ENCODE results near the gene LGALS3BP. TPM values are rescaled to one million over a fixed set of nuclear protein-coding genes. Genes with fewer than 3 reads are reported as not detected.

Gene LGALS3BP
- total and polyA plus RNA-seq, 2 experiments from 2014 or later = 15.1 to 36.5 TPM

- H3K4me3 Mint-ChIP-seq = no peak overlapping the region
- no peak overlapping the region for H3K4me3 ChIP-seq
- no peaks in the 10 kb centered on the region; the same call in 1 of the 2 replicates for H3K9me2 ChIP-seq (ENCODE audit: insufficient read depth)
- no peak overlapping the region for H3K27ac Mint-ChIP-seq
- peaks cover 8% of the 10 kb centered on the region for H3K4me1 Mint-ChIP-seq
- H3K36me3 Mint-ChIP-seq (ENCODE audit: low read depth) = peaks cover 17% of the 10 kb centered on the region
- H3K36me3 ChIP-seq (ENCODE audit: insufficient read depth) = no peaks in the 10 kb centered on the region
- ATAC-seq (no peak), DNase-seq (ENCODE audit: low spot score) (no peak)
- H3K27ac ChIP-seq (ENCODE audit: low read depth) = no peak overlapping the region
- 0 out of 2 replicates have a peak, but pooled peaks cover 4% of the 10 kb centered on the region for H3K27me3 ChIP-seq (ENCODE audit: insufficient read depth)
- no peaks in the 10 kb centered on the region for H4K20me1 ChIP-seq (replicated peaks; ENCODE audit: insufficient read depth)
- 0 out of 2 replicates have a peak, but pooled peaks cover 5% of the 10 kb centered on the region for H3K4me1 ChIP-seq (ENCODE audit: insufficient read depth)
- no peaks in the 10 kb centered on the region for H3F3A ChIP-seq (replicated peaks; ENCODE audit: low read depth)
- H3K4me2 ChIP-seq = no peak overlapping the region
- peaks cover 60% of the 10 kb centered on the region for H3K9me3 Mint-ChIP-seq
- H2AFZ ChIP-seq = no peak overlapping the region
- H3K79me2 ChIP-seq (replicated peaks; ENCODE audit: insufficient read depth) = no peaks in the 10 kb centered on the region
- TF ChIP-seq JUNB (IDR thresholded peaks at IDR 0.05; ENCODE audit: unreplicated experiment) (no peak), ZNF462 (CRISPR knock-in tag; IDR thresholded peaks at IDR 0.05) (no peak), ZNF331 (CRISPR knock-in tag; IDR thresholded peaks at IDR 0.05; ENCODE audit: low read depth) (no peak), ZNF114 (CRISPR knock-in tag; IDR thresholded peaks at IDR 0.05) (no peak), REST (IDR thresholded peaks at IDR 0.05; ENCODE audit: unreplicated experiment) (no peak), CREB1 (CRISPR knock-in tag; IDR thresholded peaks at IDR 0.05; ENCODE audit: low read depth) (no peak), POLR2AphosphoS5 (IDR thresholded peaks at IDR 0.05; ENCODE audit: low read depth) (no peak), NANOG (IDR thresholded peaks at IDR 0.05; ENCODE audit: borderline replicate concordance) (no peak), STAT1 (IDR thresholded peaks at IDR 0.05; ENCODE audit: unreplicated experiment) (no peak), EZH2 (IDR thresholded peaks at IDR 0.05; ENCODE audit: low read depth, unreplicated experiment) (no peak), EZH2phosphoT487 (IDR thresholded peaks at IDR 0.05; ENCODE audit: unreplicated experiment) (no peak)
- TF ChIP-seq, protein P1, sequence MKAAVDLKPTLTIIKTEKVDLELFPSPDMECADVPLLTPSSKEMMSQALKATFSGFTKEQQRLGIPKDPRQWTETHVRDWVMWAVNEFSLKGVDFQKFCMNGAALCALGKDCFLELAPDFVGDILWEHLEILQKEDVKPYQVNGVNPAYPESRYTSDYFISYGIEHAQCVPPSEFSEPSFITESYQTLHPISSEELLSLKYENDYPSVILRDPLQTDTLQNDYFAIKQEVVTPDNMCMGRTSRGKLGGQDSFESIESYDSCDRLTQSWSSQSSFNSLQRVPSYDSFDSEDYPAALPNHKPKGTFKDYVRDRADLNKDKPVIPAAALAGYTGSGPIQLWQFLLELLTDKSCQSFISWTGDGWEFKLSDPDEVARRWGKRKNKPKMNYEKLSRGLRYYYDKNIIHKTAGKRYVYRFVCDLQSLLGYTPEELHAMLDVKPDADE (IDR thresholded peaks at IDR 0.05) = no peak
- TF ChIP-seq, protein P2, sequence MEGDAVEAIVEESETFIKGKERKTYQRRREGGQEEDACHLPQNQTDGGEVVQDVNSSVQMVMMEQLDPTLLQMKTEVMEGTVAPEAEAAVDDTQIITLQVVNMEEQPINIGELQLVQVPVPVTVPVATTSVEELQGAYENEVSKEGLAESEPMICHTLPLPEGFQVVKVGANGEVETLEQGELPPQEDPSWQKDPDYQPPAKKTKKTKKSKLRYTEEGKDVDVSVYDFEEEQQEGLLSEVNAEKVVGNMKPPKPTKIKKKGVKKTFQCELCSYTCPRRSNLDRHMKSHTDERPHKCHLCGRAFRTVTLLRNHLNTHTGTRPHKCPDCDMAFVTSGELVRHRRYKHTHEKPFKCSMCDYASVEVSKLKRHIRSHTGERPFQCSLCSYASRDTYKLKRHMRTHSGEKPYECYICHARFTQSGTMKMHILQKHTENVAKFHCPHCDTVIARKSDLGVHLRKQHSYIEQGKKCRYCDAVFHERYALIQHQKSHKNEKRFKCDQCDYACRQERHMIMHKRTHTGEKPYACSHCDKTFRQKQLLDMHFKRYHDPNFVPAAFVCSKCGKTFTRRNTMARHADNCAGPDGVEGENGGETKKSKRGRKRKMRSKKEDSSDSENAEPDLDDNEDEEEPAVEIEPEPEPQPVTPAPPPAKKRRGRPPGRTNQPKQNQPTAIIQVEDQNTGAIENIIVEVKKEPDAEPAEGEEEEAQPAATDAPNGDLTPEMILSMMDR (conservative IDR thresholded peaks at IDR 0.05; ENCODE audit: low read depth in 2 of 2) = no peak
- H3K27me3 Mint-ChIP-seq (ENCODE audit: insufficient read depth, low read depth, poor library complexity) = peaks cover 18% of the 10 kb centered on the region
These were observed 34.5 kb upstream of the LGALS3BP start for GRCh38 chr17:79014158-79014758.

Measured in GM23338 (cell line).